ENCODE data around the gene TRIP13. TPM values are rescaled to one million over a fixed set of nuclear protein-coding genes. Genes with fewer than 3 reads are reported as not detected.

TRIP13 gene
- total RNA-seq, 1 donor from 2014 or later: 0.89 TPM

GRCh38 chr5:958701-959571 is 66.3 kb downstream of the TRIP13 start:
- ATAC-seq (peak; percentile 4), DNase-seq (ENCODE audit: low spot score) (no peak)
- intact Hi-C loops (cut with DNase I): no loop called here

GRCh38 chr5:959581-960531 is 67.2 kb downstream of the TRIP13 start:
- ATAC-seq (no peak), DNase-seq (ENCODE audit: low spot score) (peak; percentile 51)
- intact Hi-C loops (cut with DNase I): no loop called here

DNA sequence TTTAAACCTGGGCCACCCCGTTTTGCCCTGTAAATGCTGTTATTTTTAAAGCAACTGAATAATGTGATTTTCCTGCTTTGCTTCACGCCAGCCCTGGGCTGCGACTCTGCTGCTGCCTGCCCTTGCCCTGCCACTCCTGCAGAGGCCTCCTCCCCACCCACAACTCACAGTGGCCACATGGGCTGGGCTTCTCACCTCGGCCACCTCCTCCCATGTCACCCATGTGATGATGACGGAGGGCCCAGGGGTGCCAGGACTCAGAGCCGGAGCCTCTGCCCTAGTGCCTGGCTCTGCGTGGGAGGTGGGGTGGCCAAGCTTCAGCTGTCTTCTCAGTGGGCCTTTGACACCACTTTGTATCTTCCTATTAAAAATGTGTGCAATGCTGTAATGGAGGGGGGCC is 67.9 kb downstream of the TRIP13 start:
- intact Hi-C loops (cut with DNase I): no loop called here
- DNase-seq (ENCODE audit: low spot score) (peak; percentile 50), ATAC-seq (no peak)

DNA sequence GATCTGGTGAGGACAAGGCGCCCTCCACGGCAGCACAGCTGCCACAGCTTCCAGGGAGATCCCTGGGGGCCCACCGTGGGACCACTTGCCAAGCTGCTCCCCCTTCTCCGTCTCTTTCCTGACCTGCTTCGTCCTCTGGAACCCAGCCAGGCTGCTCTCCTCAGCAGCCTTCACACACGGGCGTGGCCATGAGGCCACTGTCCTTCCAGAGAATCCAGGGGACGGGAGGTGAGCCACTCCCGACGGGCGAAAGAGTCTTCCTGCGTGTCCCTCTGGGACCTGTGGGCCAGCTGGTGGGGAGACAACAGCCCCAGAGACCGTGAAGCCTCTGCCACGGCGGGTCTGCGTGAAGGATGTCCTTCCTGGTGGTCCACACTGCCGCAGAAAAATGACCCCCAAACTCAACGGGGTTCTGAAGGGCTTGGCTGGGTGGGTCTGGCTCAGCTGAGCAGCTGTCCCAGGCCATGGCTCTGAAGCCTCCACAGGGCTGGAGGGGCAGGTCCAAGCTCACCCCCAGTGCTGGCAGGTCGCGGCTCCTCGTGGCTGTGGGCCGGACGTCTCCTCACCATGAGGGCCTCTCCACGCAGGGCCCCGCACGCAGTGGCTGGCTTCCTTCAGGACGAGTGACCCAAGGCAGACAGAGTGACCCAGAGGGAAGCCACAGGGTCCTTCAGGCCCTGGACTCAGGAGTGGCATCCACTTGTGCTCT is 68.5 kb downstream of the TRIP13 start:
- no peak for DNase-seq (ENCODE audit: low spot score)
- ATAC-seq: no peak
- intact Hi-C loops (cut with DNase I): no loop called here

DNA sequence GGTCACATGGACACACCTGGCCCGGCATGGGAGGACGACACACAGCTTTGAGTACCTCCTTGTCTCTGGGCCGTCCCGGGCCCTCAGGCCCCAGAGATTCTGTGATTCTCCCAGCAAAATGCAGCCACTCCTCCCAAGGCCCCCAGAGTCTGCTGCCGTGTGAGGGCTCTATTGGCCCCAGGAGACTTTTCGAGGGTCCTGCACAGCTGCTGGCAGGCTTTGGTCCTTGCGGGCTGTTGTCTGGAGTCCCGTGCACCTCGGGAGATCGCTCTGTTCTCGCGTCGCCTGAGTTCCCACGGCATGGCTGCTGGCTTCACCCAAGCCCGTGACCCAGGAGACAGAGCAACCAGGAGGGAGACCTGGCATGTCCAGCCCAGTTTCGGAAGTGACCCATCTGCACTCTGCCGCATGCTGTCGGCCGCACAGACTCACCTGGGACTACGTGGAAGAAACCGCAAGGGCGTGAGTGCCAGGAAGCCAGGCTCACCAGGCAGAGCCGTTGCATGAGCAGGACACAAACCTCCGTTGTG is 69.1 kb downstream of the TRIP13 start:
- DNase-seq (ENCODE audit: low spot score) (no peak), ATAC-seq (no peak)
- intact Hi-C loops (cut with DNase I): no loop called here

- ATAC-seq (no peak), DNase-seq (ENCODE audit: low spot score) (no peak)
- intact Hi-C loops (cut with DNase I): no loop called here
These were observed 69.7 kb downstream of the TRIP13 start for GRCh38 chr5:962386-962785.

DNA sequence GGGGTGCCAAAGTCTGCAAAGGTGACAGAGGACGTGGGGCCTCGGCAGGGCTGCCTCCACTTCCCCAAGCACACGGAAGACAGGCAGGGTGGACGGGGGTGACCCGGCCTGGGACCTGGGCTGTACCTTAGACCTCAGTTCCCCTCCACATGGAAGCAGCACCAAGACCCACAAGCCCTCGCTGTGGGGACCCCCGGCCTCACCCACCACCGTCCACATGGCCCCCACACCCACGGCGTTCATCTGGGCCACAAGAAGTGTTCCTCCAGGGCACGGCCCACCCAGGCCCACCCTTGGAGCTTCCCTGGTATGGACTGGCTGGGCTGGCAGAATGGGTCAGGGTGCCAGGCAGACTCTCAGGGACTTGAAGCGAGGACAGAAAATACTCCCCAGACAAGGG is 70.1 kb downstream of the TRIP13 start:
- intact Hi-C loops (cut with DNase I): no loop called here
- ATAC-seq: no peak
- peak; percentile 45 for DNase-seq (ENCODE audit: low spot score)

- ATAC-seq (no peak), DNase-seq (ENCODE audit: low spot score) (no peak)
- intact Hi-C loops (cut with DNase I): no loop called here
These were observed 70.6 kb downstream of the TRIP13 start for GRCh38 chr5:963310-963672.

GRCh38 chr5:963673-964531 is 71.2 kb downstream of the TRIP13 start:
- peak; percentile 56 for DNase-seq (ENCODE audit: low spot score)
- peak; percentile 47 for ATAC-seq
- intact Hi-C loops (cut with DNase I): no loop called here

- intact Hi-C loops (cut with DNase I): no loop called here
- DNase-seq (ENCODE audit: low spot score) (peak; percentile 51), ATAC-seq (no peak)
These were observed 72.1 kb downstream of the TRIP13 start for GRCh38 chr5:964821-965220.

- no peak for ATAC-seq
- intact Hi-C loops (cut with DNase I): no loop called here
- DNase-seq (ENCODE audit: low spot score): peak; percentile 53
These were observed 73.1 kb downstream of the TRIP13 start for GRCh38 chr5:965604-966344.

DNA sequence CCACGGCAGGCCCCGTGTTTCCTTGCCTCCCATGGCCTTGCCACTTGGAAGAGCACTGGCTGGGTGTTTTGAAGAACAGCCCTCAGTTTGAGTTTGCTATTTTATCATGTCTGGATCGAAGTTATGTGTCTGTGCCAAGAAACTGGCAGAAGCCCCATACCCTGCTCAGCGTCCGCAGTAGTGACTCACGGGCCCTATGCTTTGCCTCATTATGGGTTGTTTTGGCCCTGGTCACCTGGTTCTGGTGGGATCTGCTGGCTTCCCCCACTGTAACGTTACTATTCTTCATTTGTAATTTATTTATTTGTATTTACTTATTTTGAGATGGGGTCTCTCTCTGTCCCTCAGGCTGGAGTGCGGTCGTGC is 73.6 kb downstream of the TRIP13 start:
- ATAC-seq (no peak), DNase-seq (ENCODE audit: low spot score) (no peak)
- intact Hi-C loops (cut with DNase I): no loop called here

GRCh38 chr5:966941-967340 is 74.3 kb downstream of the TRIP13 start:
- intact Hi-C loops (cut with DNase I): no loop called here
- DNase-seq (ENCODE audit: low spot score): no peak
- no peak for ATAC-seq

Other genes starting within 250 kb of the TRIP13 start
- gene TPPP, start 199.5 kb upstream of the TRIP13 start, total RNA-seq: 3.4 TPM
- 1.9 TPM for gene ZDHHC11B, start 108.2 kb upstream of the TRIP13 start, total RNA-seq
- gene ZDHHC11, start 41.9 kb upstream of the TRIP13 start, total RNA-seq: 4.9 TPM
- 38.5 TPM for gene BRD9, start 83 bp upstream of the TRIP13 start, total RNA-seq
- gene NKD2, start 115.9 kb downstream of the TRIP13 start, total RNA-seq: 0.89 TPM
- 31.7 TPM for gene SLC12A7, start 219.2 kb downstream of the TRIP13 start, total RNA-seq

Data from sciatic nerve (tissue), 2 donors.